H1 (cell line): ENCODE results near the gene TPSB2.
"Not testable (repeated sequence)": the region's sequence is repeated elsewhere in the genome, so short reads cannot be mapped to it uniquely, and the experiment has no call there.

Source experiments
- CEBPB ChIP-seq: IDR thresholded peaks from 2 replicates; pipeline ENCODE4 v1.6.1; 2012; ENCODE audit warnings: low read depth, low read length
- CTCF ChIP-seq, 3 experiments: IDR thresholded peaks; 1 replicate in 2 of 3; 2 replicates in 1 of 3; pipeline versions ENCODE4 v1.5.1 to v1.6.1; 2011; ENCODE audit warnings: low read length in 3 of 3, mild to moderate bottlenecking in 3 of 3, inconsistent platforms in 2 of 3, low read depth in 1 of 3, moderate library complexity in 1 of 3; ENCODE audit not compliant: insufficient read depth in 1 of 3; ENCODE audit errors: control extremely low read depth in 1 of 3
- FOSL1 ChIP-seq: IDR thresholded peaks from 2 replicates; pipeline ENCODE4 v1.6.1; 2011; ENCODE audit warnings: mild to moderate bottlenecking, low read depth, low read length, moderate library complexity; ENCODE audit not compliant: insufficient read depth
- POLR2A ChIP-seq, 2 experiments: IDR thresholded peaks; 1 replicate in 1 of 2; 2 replicates in 1 of 2; pipeline ENCODE4 v1.6.1; 2011; ENCODE audit warnings: low read depth in 2 of 2, low read length in 2 of 2, mild to moderate bottlenecking in 2 of 2; ENCODE audit errors: control extremely low read depth in 1 of 2
- TF ChIP-seq, protein P1 (sequence below): IDR thresholded peaks from 2 replicates; pipeline ENCODE4 v1.6.1; 2012; ENCODE audit warnings: low read length, inconsistent platforms

DNA sequence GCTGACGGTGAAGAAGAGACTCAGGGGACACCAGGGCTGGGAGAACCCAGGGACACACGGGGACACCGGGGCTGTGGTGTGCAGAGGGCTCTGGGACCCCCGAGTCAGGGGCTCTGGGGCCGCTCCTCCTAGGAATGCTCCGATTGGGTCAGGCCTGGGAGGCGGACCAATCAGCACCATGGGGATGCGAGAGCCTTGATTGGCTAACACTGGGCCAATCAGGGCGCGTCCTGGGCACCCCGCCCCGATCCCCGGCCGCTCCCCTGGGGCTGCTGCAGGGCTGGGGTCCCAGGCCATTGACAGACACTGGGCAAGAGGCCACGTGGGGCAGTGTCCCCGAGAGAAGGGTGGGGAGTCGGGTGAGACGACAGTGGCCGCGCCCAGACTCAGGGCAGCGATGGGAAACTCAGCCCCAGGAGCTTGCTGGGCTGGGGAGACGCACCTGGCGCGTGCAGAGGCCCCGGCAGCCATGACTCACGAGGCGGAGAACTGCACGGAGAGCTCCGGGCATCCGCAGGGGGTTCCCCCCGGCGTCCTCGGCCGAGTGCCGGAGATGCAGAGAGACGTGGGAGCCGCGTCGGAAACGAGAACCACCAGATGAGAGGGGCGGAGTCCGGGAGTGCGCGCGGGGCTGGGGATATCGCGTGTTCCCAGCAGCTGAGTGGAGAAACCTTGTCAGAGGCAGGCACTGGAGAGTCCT lies 2.2 kb upstream of the TPSB2 start:
- TF ChIP-seq FOSL1; POLR2A (IDR thresholded peaks at IDR 0.05; ENCODE audit: control extremely low read depth in 1 of 2, low read depth in 2 of 2, low read length in 2 of 2); CTCF (IDR thresholded peaks at IDR 0.05; ENCODE audit: control extremely low read depth in 1 of 3, insufficient read depth in 1 of 3, low read depth in 1 of 3, low read length in 3 of 3); CEBPB: not testable (repeated sequence)
- TF ChIP-seq, protein P1, sequence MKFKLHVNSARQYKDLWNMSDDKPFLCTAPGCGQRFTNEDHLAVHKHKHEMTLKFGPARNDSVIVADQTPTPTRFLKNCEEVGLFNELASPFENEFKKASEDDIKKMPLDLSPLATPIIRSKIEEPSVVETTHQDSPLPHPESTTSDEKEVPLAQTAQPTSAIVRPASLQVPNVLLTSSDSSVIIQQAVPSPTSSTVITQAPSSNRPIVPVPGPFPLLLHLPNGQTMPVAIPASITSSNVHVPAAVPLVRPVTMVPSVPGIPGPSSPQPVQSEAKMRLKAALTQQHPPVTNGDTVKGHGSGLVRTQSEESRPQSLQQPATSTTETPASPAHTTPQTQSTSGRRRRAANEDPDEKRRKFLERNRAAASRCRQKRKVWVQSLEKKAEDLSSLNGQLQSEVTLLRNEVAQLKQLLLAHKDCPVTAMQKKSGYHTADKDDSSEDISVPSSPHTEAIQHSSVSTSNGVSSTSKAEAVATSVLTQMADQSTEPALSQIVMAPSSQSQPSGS, result not testable (repeated sequence)
